ENCODE results near the gene SYTL3. TPM values are rescaled to one million over a fixed set of nuclear protein-coding genes. Genes with fewer than 3 reads are reported as not detected.
"Not testable (repeated sequence)": the region's sequence is repeated elsewhere in the genome, so short reads cannot be mapped to it uniquely, and the experiment has no call there.

Gene SYTL3
- total and polyA plus RNA-seq, 9 of the 15 experiments (the other 6 are each of a cell fraction or from before 2014, with no cell fraction given), result 0.04 to 0.46 (median 0.17) TPM; not detected in 1

DNA sequence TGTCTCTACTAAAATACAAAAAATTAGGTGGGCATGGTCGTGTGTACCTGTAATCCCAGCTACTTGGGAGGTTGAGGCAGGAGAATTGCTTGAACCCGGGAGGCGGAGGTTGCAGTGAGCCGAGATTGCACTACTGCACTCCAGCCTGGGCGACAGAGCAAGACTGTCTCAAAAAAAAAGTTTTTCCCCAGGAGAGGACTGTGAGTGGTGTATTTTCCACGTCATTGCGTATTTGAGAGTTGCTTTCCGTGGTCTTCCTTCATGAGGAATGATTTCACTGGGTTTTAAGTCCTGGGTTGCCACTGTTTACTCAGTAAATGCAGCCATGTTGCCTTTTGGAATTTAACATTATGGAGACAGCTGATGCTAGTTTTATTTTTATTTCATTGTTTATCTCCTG, 22.3 kb downstream of the SYTL3 start:
- BruUV-seq (replicated peaks); FAIRE-seq; H3K9me1 ChIP-seq (ENCODE audit: control insufficient read depth, insufficient read depth, low read length): not testable (repeated sequence)

GRCh38 chr6:158672726-158673125, 22.9 kb downstream of the SYTL3 start:
- intact Hi-C loops (cut with micrococcal nuclease) (no loop called here), in situ Hi-C loops (cut with MboI) (no loop called here)
- no peaks in the 10 kb centered on the region; a peak in 1 of 5 replicates for H3K4me1 ChIP-seq (replicated peaks in 1 of 2; ENCODE audit: control insufficient read depth in 2 of 2, insufficient read depth in 2 of 2, low read length in 2 of 2)
- H2AFZ ChIP-seq (ENCODE audit: low read depth, low read length), result no peak overlapping the region
- H3K79me2 ChIP-seq (ENCODE audit: control insufficient read depth, insufficient read depth, low read length), result no peaks in the 10 kb centered on the region
- no peak for DNase-seq (ENCODE audit: extremely low read depth in 1 of 4, low spot score in 3 of 4)
- H3K4me2 ChIP-seq (ENCODE audit: insufficient read depth, low read length), result no peak overlapping the region
- H3K36me3 ChIP-seq (ENCODE audit: control insufficient read depth, insufficient read depth, low read length), result no peaks in the 10 kb centered on the region
- POLR2A ChIA-PET, result interaction anchor here (0.7 to 1.0 kb wide), 3 partner anchors 10 to 29 kb away, joined by 5 to 6 read pairs (median 5); partner anchors contain the start of gene DYNLT1
- BruUV-seq (replicated peaks), result no TSS peak
- no peak for ATAC-seq
- no peaks in the 10 kb centered on the region for H4K20me1 ChIP-seq (replicated peaks; ENCODE audit: control insufficient read depth, insufficient read depth, low read length)
- H3K27ac ChIP-seq (ENCODE audit: extremely low read depth, low read depth, low read length), result no peak overlapping the region
- H3K27me3 ChIP-seq (ENCODE audit: control insufficient read depth in 2 of 2, insufficient read depth in 2 of 2, low read length in 2 of 2), result peaks cover 49 to 51% of the 10 kb centered on the region in 2 experiments
- WGBS (ENCODE audit: insufficient coverage, low coverage, missing lambda C conversion rate), result 6% methylated on average over 6 of the region's 6 CpGs
- CTCF ChIA-PET (ENCODE audit: low intra/inter-chr PET ratio), result no interaction called here
- FAIRE-seq, result no peak
- no peaks in the 10 kb centered on the region for H3K9me3 ChIP-seq (replicated peaks; ENCODE audit: control insufficient read depth, insufficient read depth, low read depth, low read length)
- no peaks in the 10 kb centered on the region for H3K9me1 ChIP-seq (ENCODE audit: control insufficient read depth, insufficient read depth, low read length)
- no peak overlapping the region for H3K4me3 ChIP-seq
- no peak overlapping the region for H3K9ac ChIP-seq (ENCODE audit: insufficient read depth in 1 of 2, low read depth in 2 of 2, low read length in 2 of 2)
- TF ChIP-seq MECOM (CRISPR knock-in tag; IDR thresholded peaks at IDR 0.05), result no peak
- TF ChIP-seq, protein P1, sequence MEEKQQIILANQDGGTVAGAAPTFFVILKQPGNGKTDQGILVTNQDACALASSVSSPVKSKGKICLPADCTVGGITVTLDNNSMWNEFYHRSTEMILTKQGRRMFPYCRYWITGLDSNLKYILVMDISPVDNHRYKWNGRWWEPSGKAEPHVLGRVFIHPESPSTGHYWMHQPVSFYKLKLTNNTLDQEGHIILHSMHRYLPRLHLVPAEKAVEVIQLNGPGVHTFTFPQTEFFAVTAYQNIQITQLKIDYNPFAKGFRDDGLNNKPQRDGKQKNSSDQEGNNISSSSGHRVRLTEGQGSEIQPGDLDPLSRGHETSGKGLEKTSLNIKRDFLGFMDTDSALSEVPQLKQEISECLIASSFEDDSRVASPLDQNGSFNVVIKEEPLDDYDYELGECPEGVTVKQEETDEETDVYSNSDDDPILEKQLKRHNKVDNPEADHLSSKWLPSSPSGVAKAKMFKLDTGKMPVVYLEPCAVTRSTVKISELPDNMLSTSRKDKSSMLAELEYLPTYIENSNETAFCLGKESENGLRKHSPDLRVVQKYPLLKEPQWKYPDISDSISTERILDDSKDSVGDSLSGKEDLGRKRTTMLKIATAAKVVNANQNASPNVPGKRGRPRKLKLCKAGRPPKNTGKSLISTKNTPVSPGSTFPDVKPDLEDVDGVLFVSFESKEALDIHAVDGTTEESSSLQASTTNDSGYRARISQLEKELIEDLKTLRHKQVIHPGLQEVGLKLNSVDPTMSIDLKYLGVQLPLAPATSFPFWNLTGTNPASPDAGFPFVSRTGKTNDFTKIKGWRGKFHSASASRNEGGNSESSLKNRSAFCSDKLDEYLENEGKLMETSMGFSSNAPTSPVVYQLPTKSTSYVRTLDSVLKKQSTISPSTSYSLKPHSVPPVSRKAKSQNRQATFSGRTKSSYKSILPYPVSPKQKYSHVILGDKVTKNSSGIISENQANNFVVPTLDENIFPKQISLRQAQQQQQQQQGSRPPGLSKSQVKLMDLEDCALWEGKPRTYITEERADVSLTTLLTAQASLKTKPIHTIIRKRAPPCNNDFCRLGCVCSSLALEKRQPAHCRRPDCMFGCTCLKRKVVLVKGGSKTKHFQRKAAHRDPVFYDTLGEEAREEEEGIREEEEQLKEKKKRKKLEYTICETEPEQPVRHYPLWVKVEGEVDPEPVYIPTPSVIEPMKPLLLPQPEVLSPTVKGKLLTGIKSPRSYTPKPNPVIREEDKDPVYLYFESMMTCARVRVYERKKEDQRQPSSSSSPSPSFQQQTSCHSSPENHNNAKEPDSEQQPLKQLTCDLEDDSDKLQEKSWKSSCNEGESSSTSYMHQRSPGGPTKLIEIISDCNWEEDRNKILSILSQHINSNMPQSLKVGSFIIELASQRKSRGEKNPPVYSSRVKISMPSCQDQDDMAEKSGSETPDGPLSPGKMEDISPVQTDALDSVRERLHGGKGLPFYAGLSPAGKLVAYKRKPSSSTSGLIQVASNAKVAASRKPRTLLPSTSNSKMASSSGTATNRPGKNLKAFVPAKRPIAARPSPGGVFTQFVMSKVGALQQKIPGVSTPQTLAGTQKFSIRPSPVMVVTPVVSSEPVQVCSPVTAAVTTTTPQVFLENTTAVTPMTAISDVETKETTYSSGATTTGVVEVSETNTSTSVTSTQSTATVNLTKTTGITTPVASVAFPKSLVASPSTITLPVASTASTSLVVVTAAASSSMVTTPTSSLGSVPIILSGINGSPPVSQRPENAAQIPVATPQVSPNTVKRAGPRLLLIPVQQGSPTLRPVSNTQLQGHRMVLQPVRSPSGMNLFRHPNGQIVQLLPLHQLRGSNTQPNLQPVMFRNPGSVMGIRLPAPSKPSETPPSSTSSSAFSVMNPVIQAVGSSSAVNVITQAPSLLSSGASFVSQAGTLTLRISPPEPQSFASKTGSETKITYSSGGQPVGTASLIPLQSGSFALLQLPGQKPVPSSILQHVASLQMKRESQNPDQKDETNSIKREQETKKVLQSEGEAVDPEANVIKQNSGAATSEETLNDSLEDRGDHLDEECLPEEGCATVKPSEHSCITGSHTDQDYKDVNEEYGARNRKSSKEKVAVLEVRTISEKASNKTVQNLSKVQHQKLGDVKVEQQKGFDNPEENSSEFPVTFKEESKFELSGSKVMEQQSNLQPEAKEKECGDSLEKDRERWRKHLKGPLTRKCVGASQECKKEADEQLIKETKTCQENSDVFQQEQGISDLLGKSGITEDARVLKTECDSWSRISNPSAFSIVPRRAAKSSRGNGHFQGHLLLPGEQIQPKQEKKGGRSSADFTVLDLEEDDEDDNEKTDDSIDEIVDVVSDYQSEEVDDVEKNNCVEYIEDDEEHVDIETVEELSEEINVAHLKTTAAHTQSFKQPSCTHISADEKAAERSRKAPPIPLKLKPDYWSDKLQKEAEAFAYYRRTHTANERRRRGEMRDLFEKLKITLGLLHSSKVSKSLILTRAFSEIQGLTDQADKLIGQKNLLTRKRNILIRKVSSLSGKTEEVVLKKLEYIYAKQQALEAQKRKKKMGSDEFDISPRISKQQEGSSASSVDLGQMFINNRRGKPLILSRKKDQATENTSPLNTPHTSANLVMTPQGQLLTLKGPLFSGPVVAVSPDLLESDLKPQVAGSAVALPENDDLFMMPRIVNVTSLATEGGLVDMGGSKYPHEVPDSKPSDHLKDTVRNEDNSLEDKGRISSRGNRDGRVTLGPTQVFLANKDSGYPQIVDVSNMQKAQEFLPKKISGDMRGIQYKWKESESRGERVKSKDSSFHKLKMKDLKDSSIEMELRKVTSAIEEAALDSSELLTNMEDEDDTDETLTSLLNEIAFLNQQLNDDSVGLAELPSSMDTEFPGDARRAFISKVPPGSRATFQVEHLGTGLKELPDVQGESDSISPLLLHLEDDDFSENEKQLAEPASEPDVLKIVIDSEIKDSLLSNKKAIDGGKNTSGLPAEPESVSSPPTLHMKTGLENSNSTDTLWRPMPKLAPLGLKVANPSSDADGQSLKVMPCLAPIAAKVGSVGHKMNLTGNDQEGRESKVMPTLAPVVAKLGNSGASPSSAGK (IDR thresholded peaks at IDR 0.05), result no peak

More for the DNA sequence above, 22.3 kb downstream of the SYTL3 start:
- DNase-seq (ENCODE audit: extremely low read depth in 1 of 4, low spot score in 3 of 4); in situ Hi-C loops (cut with MboI); H3K4me2 ChIP-seq (ENCODE audit: insufficient read depth, low read length); H3K27ac ChIP-seq (ENCODE audit: extremely low read depth, low read depth, low read length); H3K9me3 ChIP-seq (replicated peaks; ENCODE audit: control insufficient read depth, insufficient read depth, low read depth, low read length); H3K4me3 ChIP-seq; H3K36me3 ChIP-seq (ENCODE audit: control insufficient read depth, insufficient read depth, low read length); H2AFZ ChIP-seq (ENCODE audit: low read depth, low read length); H3K79me2 ChIP-seq (ENCODE audit: control insufficient read depth, insufficient read depth, low read length); H4K20me1 ChIP-seq (replicated peaks; ENCODE audit: control insufficient read depth, insufficient read depth, low read length); H3K9ac ChIP-seq (ENCODE audit: insufficient read depth in 1 of 2, low read depth in 2 of 2, low read length in 2 of 2); ATAC-seq; H3K4me1 ChIP-seq (replicated peaks in 1 of 2; ENCODE audit: control insufficient read depth in 2 of 2, insufficient read depth in 2 of 2, low read length in 2 of 2); intact Hi-C loops (cut with micrococcal nuclease): not testable (repeated sequence)
- TF ChIP-seq CBX2 (IDR thresholded peaks at IDR 0.05; ENCODE audit: insufficient read depth, low read length, poor library complexity, severe bottlenecking) (peak; percentile 66), CBX8 (IDR thresholded peaks at IDR 0.05; ENCODE audit: borderline replicate concordance, extremely low read depth, low read depth, low read length, poor library complexity, severe bottlenecking) (peak; percentile 41), EZH2 (IDR thresholded peaks at IDR 0.05; ENCODE audit: borderline replicate concordance, low read depth, low read length) (0 out of 2 replicates have a peak, but pooled peaks have one; percentile 26)
- ChIA-PET CTCF (ENCODE audit: low intra/inter-chr PET ratio) (interaction anchor here (0.7 kb wide), 1 partner anchor 253 kb away, joined by 6 read pairs; no protein-coding TSS in a partner anchor), POLR2A (interaction anchor here (1.0 to 1.1 kb wide), 2 partner anchors 12 to 25 kb away, joined by 3 read pairs; no protein-coding TSS in a partner anchor)
- WGBS (ENCODE audit: insufficient coverage, low coverage, missing lambda C conversion rate), result under 1% methylated on average over 8 of the region's 8 CpGs
- H3K27me3 ChIP-seq (ENCODE audit: control insufficient read depth in 2 of 2, insufficient read depth in 2 of 2, low read length in 2 of 2), result peaks cover 55 to 57% of the 10 kb centered on the region in 2 experiments

All from K562 (cell line).